Measurements from ENCODE around the gene ANXA4. TPM values are rescaled to one million over a fixed set of nuclear protein-coding genes. Genes with fewer than 3 reads are reported as not detected.
"Not testable (repeated sequence)": the region's sequence is repeated elsewhere in the genome, so short reads cannot be mapped to it uniquely, and the experiment has no call there.

The ANXA4 gene
- total RNA-seq, 1 donor from 2014 or later, result 15.0 TPM

DNA sequence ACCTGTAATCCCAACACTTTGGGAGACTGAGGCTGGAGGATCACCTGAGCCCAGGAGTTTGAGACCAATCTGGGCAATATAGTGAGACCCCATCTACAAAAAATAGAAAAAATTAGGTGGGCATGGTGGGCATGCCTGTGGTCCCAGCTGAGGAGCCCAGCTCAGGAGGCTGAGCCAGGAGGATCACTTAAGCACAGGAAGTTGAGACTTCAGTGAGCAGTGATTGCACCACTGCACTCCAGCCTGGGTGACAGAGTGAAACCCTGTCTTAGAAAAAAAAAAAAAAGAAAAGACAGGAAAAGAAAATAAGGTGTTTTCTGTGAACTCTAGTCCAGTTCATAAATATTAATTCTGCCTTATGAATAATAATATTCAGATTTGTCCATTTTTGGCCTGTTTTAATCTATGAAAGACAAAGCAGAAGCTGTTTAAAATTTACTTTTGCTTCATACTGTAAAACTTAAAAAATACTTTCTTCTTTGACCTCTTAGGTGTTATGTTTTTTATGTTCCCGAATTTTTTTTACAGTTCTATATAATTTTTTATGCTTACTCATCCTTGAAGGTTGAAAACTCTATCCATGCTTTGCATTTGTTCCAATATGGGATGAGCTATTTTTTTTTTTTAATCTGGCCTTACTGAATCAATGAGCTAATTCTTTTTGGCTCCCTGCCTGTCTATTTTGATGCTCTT, 8.4 kb upstream of the ANXA4 start:
- Histone ChIP-seq H3K36me3 (ENCODE audit: control insufficient read depth, insufficient read depth, low read length) (no peaks in the 10 kb centered on the region), H3K27me3 (ENCODE audit: control insufficient read depth, insufficient read depth, low read length) (no peaks in the 10 kb centered on the region), H3K4me3 (ENCODE audit: low read depth, low read length) (no peak overlapping the region)
- FAIRE-seq (no peak), DNase-seq (ENCODE audit: low read depth) (no peak)
- no peak for TF ChIP-seq CTCF (IDR thresholded peaks at IDR 0.05; ENCODE audit: insufficient read depth, low read length, severe bottlenecking)

DNA sequence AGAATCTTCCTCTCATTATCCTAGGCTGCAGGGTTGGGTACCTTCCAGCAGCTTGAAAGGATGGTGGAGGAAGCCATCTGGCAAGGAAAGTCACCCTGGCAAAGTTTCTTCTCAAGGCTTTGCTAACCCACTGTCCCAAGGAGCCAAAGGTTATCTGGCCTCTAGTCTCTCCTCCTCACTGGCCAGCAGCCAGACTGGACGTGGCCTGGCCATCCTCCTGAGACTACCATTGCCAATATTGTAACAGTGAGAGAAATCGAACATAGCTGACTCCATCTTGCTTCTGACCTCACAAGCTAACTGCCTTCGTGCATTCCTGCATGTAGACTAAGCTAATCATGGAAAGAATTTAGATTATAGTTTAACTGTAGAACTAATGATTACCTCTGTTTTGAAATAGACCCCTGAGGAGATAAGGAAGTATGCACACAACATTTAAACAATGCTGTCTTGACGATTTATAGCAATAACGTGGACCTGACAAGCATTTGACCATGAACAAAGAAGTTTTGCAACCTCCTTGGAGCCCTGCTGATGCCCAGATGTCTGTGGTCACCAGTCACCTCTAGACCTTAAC, 7.8 kb upstream of the ANXA4 start:
- FAIRE-seq (no peak), DNase-seq (ENCODE audit: low read depth) (no peak)
- no peaks in the 10 kb centered on the region for H3K27me3 ChIP-seq (ENCODE audit: control insufficient read depth, insufficient read depth, low read length)
- no peaks in the 10 kb centered on the region for H3K36me3 ChIP-seq (ENCODE audit: control insufficient read depth, insufficient read depth, low read length)
- no peak for TF ChIP-seq CTCF (IDR thresholded peaks at IDR 0.05; ENCODE audit: insufficient read depth, low read length, severe bottlenecking)
- no peak overlapping the region for H3K4me3 ChIP-seq (ENCODE audit: low read depth, low read length)

DNA sequence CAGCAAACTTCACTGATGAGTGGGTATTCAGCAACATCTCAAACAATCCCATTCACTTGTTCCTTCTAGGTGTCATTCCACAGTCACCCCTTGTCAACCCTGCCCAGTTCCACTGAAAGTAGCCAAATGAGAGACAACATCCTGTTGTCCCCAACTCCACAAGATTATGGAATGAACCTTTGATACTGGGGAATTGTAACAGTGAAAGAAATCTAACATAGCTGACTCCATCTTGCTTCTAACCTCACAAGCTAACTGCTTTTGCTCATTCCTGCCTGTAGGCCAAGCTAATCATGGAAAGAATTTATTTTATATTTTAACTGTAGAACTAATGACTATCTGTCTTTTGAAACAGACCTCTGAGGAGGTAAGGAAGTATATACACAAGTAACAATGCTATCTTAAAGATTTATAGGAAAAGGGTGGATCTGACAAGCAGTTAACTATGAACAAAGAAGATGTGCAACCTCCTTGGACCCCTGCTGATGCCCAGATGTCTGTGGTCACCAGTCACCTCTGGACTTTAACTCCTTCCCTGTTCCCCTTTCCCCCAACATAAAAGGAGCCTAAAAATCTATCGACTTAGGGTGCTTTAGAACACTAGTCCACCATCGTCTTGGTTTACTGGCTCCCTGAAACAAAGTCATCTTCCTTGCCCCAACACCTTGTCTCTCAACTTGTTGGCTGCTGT, 6.9 kb upstream of the ANXA4 start:
- FAIRE-seq (no peak), DNase-seq (ENCODE audit: low read depth) (no peak)
- Histone ChIP-seq H3K4me3 (ENCODE audit: low read depth, low read length) (no peak overlapping the region), H3K27me3 (ENCODE audit: control insufficient read depth, insufficient read depth, low read length) (no peaks in the 10 kb centered on the region), H3K36me3 (ENCODE audit: control insufficient read depth, insufficient read depth, low read length) (no peaks in the 10 kb centered on the region)
- TF ChIP-seq CTCF (IDR thresholded peaks at IDR 0.05; ENCODE audit: insufficient read depth, low read length, severe bottlenecking), result no peak

DNA sequence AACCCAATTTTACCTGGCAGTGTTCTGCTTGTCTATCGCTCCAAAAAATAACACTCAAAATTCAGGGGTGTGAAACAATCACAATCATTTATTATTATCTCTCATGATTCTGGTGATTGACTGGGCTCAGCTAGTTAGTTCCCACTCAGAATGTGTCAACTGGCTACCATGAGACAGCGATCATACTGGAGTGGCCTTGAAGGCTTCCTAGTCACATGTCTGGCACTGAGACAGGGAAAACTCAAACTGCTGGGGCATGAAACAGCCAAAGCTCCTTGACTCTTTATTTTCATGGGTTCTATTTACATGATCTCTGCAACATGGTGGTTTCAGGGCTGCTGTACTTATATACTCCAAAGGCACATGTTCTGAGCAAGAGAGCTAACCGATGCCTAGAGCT, 6.2 kb upstream of the ANXA4 start:
- no peaks in the 10 kb centered on the region for H3K27me3 ChIP-seq (ENCODE audit: control insufficient read depth, insufficient read depth, low read length)
- DNase-seq (ENCODE audit: low read depth) (no peak), FAIRE-seq (no peak)
- no peak overlapping the region for H3K4me3 ChIP-seq (ENCODE audit: low read depth, low read length)
- H3K36me3 ChIP-seq (ENCODE audit: control insufficient read depth, insufficient read depth, low read length), result no peaks in the 10 kb centered on the region
- TF ChIP-seq CTCF (IDR thresholded peaks at IDR 0.05; ENCODE audit: insufficient read depth, low read length, severe bottlenecking), result no peak

DNA sequence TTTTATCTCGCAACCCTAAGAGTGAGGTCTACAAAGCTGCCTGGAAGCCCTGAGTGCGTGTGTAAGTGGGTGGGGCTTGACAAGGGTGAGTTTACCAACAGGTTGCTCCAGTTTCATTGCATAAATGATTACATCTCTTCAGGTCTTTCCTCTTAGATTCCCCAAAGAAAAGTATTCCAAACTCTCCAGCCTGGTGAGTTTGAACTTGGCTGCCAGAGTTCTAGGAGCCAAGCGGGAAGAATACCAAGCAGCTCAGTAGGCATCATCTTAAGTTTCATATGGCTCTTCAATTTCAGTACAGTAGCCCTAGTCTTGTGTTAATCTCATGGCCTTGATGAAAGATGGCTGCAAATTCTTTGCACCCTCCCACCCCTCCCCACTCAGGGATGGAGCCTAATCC, 3.8 kb upstream of the ANXA4 start:
- not testable (repeated sequence) for FAIRE-seq; DNase-seq (ENCODE audit: low read depth); H3K27me3 ChIP-seq (ENCODE audit: control insufficient read depth, insufficient read depth, low read length); H3K4me3 ChIP-seq (ENCODE audit: low read depth, low read length); H3K36me3 ChIP-seq (ENCODE audit: control insufficient read depth, insufficient read depth, low read length)

DNA sequence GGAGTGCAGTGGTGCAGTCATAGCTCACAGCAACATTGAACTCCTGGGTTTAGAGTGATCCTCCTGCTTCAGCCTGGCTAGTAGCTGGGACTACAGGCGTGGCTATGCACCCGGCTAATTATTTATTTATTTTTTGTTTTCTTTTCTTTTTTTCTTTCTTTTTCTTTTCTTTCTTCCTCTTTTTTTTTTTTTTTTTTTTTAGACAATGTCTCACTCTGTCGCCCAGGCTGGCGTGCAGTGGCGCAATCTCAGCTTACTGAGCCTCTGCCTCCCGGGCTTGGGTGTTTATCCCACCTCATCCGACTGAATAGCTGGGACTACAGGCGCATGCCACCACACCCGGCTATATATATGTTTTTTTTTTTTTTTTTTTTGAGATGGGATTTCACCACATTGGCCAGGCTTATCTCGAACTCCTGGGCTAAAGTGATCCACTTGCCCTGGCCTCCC, 1.4 kb upstream of the ANXA4 start:
- TF ChIP-seq CTCF (IDR thresholded peaks at IDR 0.05; ENCODE audit: insufficient read depth, low read length, severe bottlenecking), result no peak
- Histone ChIP-seq H3K36me3 (ENCODE audit: control insufficient read depth, insufficient read depth, low read length) (no peaks in the 10 kb centered on the region), H3K4me3 (ENCODE audit: low read depth, low read length) (peak overlapping the region; percentile 88), H3K27me3 (ENCODE audit: control insufficient read depth, insufficient read depth, low read length) (no peaks in the 10 kb centered on the region)
- DNase-seq (ENCODE audit: low read depth) (no peak), FAIRE-seq (no peak)
